ENCODE measurements around the gene MESP2. TPM values are rescaled to one million over a fixed set of nuclear protein-coding genes. Genes with fewer than 3 reads are reported as not detected.

MESP2 gene
- total RNA-seq, 1 experiment from 2014 or later: 0.28 TPM

- H3K27ac Mint-ChIP-seq: no peak overlapping the region
- no peak overlapping the region for H3K27ac ChIP-seq (ENCODE audit: insufficient read length, low read depth, low read length)
- H3K56ac ChIP-seq (ENCODE audit: insufficient read length, low read depth, low read length): no peak overlapping the region
- no peaks in the 10 kb centered on the region for H3K23me2 ChIP-seq (ENCODE audit: insufficient read length, low read depth, low read length, poor library complexity, severe bottlenecking)
- H2BK5ac ChIP-seq (ENCODE audit: insufficient read length, low read length): no peak overlapping the region
- no peak overlapping the region for H2BK20ac ChIP-seq (ENCODE audit: low read depth, low read length, poor library complexity, severe bottlenecking)
- no peak overlapping the region for H3K9ac ChIP-seq (ENCODE audit: extremely low read depth, insufficient read length, low read length)
- H3K14ac ChIP-seq (ENCODE audit: insufficient read depth, low read length): no peak overlapping the region
- no peak overlapping the region for H3K4me2 ChIP-seq (ENCODE audit: insufficient read depth, insufficient read length, low read length)
- H2BK120ac ChIP-seq (ENCODE audit: low read depth, low read length, poor library complexity, severe bottlenecking): no peak overlapping the region
- no peaks in the 10 kb centered on the region for H3K9me3 Mint-ChIP-seq
- no peak overlapping the region for H4K91ac ChIP-seq (ENCODE audit: insufficient read length, low read depth, low read length)
- H2BK12ac ChIP-seq (ENCODE audit: insufficient read length, low read depth, low read length): no peak overlapping the region
- H3T11ph ChIP-seq (ENCODE audit: low read length): no peak overlapping the region
- no peak overlapping the region for H3K4me3 Mint-ChIP-seq
- H3K9me3 ChIP-seq (ENCODE audit: control insufficient read depth, low read depth, low read length): no peaks in the 10 kb centered on the region
- H2BK15ac ChIP-seq (ENCODE audit: low read depth, low read length): no peak overlapping the region
- no peak overlapping the region for H2AFZ ChIP-seq (ENCODE audit: low read length)
- no peaks in the 10 kb centered on the region; a peak in 2 of 7 replicates for H3K36me3 Mint-ChIP-seq (ENCODE audit: insufficient read depth in 1 of 3, low read depth in 3 of 3)
- H3K23ac ChIP-seq (ENCODE audit: insufficient read length, low read depth, low read length): no peak overlapping the region
- H4K8ac ChIP-seq (replicated peaks; ENCODE audit: insufficient read length, low read depth, low read length): no peak overlapping the region
- peaks cover 13% of the 10 kb centered on the region for H3K27me3 Mint-ChIP-seq (ENCODE audit: low read depth)
- H3K4me1 Mint-ChIP-seq: no peaks in the 10 kb centered on the region
- no CpG with 5 or more reads among the region's 5 CpGs for WGBS (ENCODE audit: extremely low coverage, insufficient read length, low lambda C conversion rate)
- no peaks in the 10 kb centered on the region for H3K79me2 ChIP-seq (ENCODE audit: insufficient read depth, low read length)
- H4K5ac ChIP-seq (ENCODE audit: insufficient read length, low read depth, low read length): no peak overlapping the region
- DNase-seq: no peak
- TF ChIP-seq CTCF (conservative IDR thresholded peaks at IDR 0.05): no peak
- H4K20me1 ChIP-seq (ENCODE audit: control insufficient read depth, insufficient read depth, insufficient read length): no peaks in the 10 kb centered on the region
- no peaks in the 10 kb centered on the region for H3K79me1 ChIP-seq (ENCODE audit: insufficient read depth, low read depth, low read length, poor library complexity, severe bottlenecking)
- H3K18ac ChIP-seq (ENCODE audit: insufficient read length, low read depth, low read length): no peak overlapping the region
- no peak overlapping the region for H3K4ac ChIP-seq (ENCODE audit: low read depth, low read length)
- no peaks in the 10 kb centered on the region for H3K27me3 ChIP-seq (ENCODE audit: insufficient read depth, low read length)
- H2AK5ac ChIP-seq (ENCODE audit: insufficient read length, low read length): no peak overlapping the region
- H3K4me1 ChIP-seq (ENCODE audit: insufficient read depth, low read length): no peaks in the 10 kb centered on the region
Observed at GRCh38 chr15:89794627-89795241, 18.6 kb downstream of the MESP2 start.
